Tibial nerve (tissue), 4 donors: Measurements from ENCODE around the gene CDH13.

Source experiments
- EP300 ChIP-seq, 2 donors: sonication (generic); formaldehyde crosslinking; IDR thresholded peaks; one replicate each; pipeline ENCODE4 v1.6.1; 2017; ENCODE audit warnings: antibody characterized with exemption in 2 of 2, mild to moderate bottlenecking in 1 of 2
- POLR2A ChIP-seq, 2 donors: fragments of 450-650 bp; IDR thresholded peaks; one replicate each; pipeline ENCODE4 v1.6.1; 2017; ENCODE audit warnings: antibody characterized with exemption in 2 of 2, mild to moderate bottlenecking in 2 of 2, moderate library complexity in 2 of 2
- TF ChIP-seq, protein P1 (sequence below), 5 experiments: fragments of 200-600 bp in 3 of 5; fragments of 450-650 bp in 2 of 5; sonication (generic) in 3 of 5; IDR thresholded peaks; one replicate each; pipeline ENCODE4 v1.5.1; 2016 to 2019; ENCODE audit warnings: antibody characterized with exemption in 5 of 5, mild to moderate bottlenecking in 3 of 5, moderate library complexity in 2 of 5

GRCh38 chr16:82943371-82943770, 316.6 kb downstream of the CDH13 start:
- TF ChIP-seq, protein P1, sequence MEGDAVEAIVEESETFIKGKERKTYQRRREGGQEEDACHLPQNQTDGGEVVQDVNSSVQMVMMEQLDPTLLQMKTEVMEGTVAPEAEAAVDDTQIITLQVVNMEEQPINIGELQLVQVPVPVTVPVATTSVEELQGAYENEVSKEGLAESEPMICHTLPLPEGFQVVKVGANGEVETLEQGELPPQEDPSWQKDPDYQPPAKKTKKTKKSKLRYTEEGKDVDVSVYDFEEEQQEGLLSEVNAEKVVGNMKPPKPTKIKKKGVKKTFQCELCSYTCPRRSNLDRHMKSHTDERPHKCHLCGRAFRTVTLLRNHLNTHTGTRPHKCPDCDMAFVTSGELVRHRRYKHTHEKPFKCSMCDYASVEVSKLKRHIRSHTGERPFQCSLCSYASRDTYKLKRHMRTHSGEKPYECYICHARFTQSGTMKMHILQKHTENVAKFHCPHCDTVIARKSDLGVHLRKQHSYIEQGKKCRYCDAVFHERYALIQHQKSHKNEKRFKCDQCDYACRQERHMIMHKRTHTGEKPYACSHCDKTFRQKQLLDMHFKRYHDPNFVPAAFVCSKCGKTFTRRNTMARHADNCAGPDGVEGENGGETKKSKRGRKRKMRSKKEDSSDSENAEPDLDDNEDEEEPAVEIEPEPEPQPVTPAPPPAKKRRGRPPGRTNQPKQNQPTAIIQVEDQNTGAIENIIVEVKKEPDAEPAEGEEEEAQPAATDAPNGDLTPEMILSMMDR (IDR thresholded peaks at IDR 0.05), result no peak
- no peak for TF ChIP-seq POLR2A (IDR thresholded peaks at IDR 0.05)
- TF ChIP-seq EP300 (IDR thresholded peaks at IDR 0.05), result no peak
